GM20431 (cell line): ENCODE results near the gene EIF4EBP2.

Experiments used
- in situ Hi-C: fragments of 300-500 bp; cut with MseI, MboI; formaldehyde crosslinking; loops from one replicate; pipeline ENCODE4 v1.15.0; 2020; ENCODE audit warnings: low sequenced_read_pairs; ENCODE audit not compliant: unreplicated experiment

Gene EIF4EBP2

GRCh38 chr10:70404036-70404786 lies at the start of gene EIF4EBP2:
Gene EIF4EBP2 (plus strand): TSS chr10:70404145. CDS start chr10:70404402, 257 bp downstream.
- in situ Hi-C loops, result no loop called here

- in situ Hi-C loops, result no loop called here
Measured at GRCh38 chr10:70354556-70354955, 49.4 kb upstream of the EIF4EBP2 start.

GRCh38 chr10:70355051-70356021 lies 48.6 kb upstream of the EIF4EBP2 start:
- in situ Hi-C loops, result no loop called here

- in situ Hi-C loops, result no loop called here
Measured at GRCh38 chr10:70357565-70357964, 46.4 kb upstream of the EIF4EBP2 start.

GRCh38 chr10:70358446-70358845 lies 45.5 kb upstream of the EIF4EBP2 start:
- in situ Hi-C loops, result no loop called here

GRCh38 chr10:70359017-70359550 lies 44.9 kb upstream of the EIF4EBP2 start:
- in situ Hi-C loops, result no loop called here

GRCh38 chr10:70360215-70360614 lies 43.7 kb upstream of the EIF4EBP2 start:
- in situ Hi-C loops, result no loop called here

- in situ Hi-C loops, result no loop called here
Measured at GRCh38 chr10:70362328-70362727, 41.6 kb upstream of the EIF4EBP2 start.

GRCh38 chr10:70363292-70363691 lies 40.7 kb upstream of the EIF4EBP2 start:
- in situ Hi-C loops, result no loop called here

- in situ Hi-C loops, result no loop called here
Measured at GRCh38 chr10:70363971-70364771, 39.8 kb upstream of the EIF4EBP2 start.

GRCh38 chr10:70364772-70365091 lies 39.2 kb upstream of the EIF4EBP2 start:
- in situ Hi-C loops, result loop anchor here (5.0 kb wide), 1 partner anchor 137 kb away; no protein-coding TSS in a partner anchor

- in situ Hi-C loops, result loop anchor here (5.0 kb wide), 1 partner anchor 140 kb away; no protein-coding TSS in a partner anchor
Measured at GRCh38 chr10:70367195-70367796, 36.6 kb upstream of the EIF4EBP2 start.

GRCh38 chr10:70368774-70369482 lies 35.0 kb upstream of the EIF4EBP2 start:
- in situ Hi-C loops, result loop anchor here (5.0 kb wide), 1 partner anchor 142 kb away; no protein-coding TSS in a partner anchor

GRCh38 chr10:70369498-70370018 lies 34.4 kb upstream of the EIF4EBP2 start:
- in situ Hi-C loops, result loop anchor here (5.0 kb wide), 1 partner anchor 142 kb away; no protein-coding TSS in a partner anchor

- in situ Hi-C loops, result no loop called here
Measured at GRCh38 chr10:70370766-70371165, 33.2 kb upstream of the EIF4EBP2 start.

GRCh38 chr10:70371846-70372245 lies 32.1 kb upstream of the EIF4EBP2 start:
- in situ Hi-C loops, result no loop called here

GRCh38 chr10:70374775-70375614 lies 28.9 kb upstream of the EIF4EBP2 start:
- in situ Hi-C loops, result no loop called here
